Skin of body (tissue), 3 donors: Measurements from ENCODE around the gene PRDM2. TPM values are rescaled to one million over a fixed set of nuclear protein-coding genes. Genes with fewer than 3 reads are reported as not detected.

Experiments used
- DNase-seq: peaks from one replicate; lab custom pipeline; 2025; lab: John Stamatoyannopoulos, UW
- small RNA-seq: library from RNA; depleted of rRNA; stranded (forward); fragments of <200 nt; gene quantifications from one replicate; pipeline ENCODE3, GENCODE V24; 2014; ENCODE audit warnings: low replicate concordance
- total RNA-seq: library from RNA; depleted of rRNA; stranded (reverse); fragments of >200 nt; gene quantifications from one replicate; pipeline ENCODE4 v1.2.3, GENCODE V29; 2014

Gene PRDM2
- total RNA-seq, 1 donor from 2014 or later, result 36.9 TPM

DNA sequence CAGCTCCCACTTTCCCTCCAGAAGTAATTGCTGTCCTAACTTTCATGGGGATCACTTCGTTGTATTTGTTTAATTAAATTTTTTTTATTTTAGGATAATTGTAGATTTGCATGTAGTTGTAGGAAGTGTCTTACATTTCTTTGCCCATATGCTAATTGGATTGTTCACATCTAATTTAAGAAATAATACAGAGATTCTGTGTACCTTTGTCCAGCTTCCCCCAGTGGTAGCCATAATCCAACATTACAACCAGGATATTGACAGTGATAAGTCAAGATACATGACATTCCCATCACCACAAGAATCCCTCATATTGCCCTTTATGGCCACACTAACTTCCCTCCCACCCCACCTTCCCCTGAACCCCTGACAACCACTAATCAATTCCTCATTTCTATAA, 136.6 kb downstream of the PRDM2 start:
- DNase-seq, result no peak

DNA sequence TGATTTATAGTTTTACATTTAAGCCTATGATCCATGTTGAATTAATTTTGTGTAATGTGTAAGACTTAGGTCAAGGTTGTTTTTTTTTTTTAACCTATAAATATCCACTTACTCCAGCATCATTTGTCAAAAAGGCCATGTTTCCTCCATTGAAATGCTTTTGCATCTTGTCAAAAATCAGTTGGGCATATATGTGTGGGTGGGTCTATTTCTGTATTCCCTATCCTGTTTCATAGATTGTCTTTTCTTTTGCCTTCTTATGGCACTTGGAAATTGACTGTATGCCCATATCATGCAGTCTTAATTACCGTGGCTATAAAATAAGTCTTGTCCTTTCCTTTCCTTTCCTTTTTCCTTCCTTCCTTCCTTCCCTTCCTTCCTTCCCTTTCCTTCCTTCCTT, 138.2 kb downstream of the PRDM2 start:
- DNase-seq, result no peak

DNA sequence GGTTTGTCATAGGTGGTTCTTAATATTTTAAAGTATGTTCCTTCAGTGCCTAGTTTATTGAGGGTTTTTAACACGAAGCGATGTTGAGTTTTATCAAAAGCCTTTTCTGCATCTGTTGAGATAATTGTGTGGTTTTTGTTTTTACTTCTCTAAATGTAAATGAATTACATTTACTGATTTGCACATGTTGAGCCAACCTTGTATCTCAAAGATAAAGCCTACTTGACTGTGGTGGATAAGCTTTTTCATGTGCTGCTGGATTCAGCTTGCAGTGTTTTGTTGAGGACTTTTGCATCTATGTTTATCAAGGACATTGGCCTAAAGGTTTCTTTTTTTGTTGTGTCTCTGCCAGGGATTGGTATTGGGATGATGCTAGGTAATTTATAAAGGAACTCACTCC, 142.5 kb downstream of the PRDM2 start:
- no peak for DNase-seq

DNA sequence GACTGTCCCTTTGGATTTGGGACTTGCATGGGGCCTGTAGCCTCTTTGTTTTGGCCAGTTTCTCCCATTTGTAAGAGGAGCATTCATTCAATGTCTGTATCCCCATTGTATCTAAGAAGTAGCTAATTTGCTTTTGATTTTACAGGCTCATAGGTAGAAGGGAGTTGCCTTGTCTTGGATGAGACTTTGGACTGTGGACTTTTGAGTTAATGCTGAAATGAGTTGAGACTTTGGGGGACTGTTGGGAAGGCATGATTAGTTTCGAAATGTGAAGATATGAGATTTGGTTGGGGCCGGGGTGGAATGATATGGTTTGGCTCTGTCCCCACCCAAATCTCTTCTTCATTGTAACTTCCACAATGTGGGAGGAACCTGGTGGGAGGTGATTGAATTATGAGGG, 151.7 kb downstream of the PRDM2 start:
- no peak for DNase-seq

DNA sequence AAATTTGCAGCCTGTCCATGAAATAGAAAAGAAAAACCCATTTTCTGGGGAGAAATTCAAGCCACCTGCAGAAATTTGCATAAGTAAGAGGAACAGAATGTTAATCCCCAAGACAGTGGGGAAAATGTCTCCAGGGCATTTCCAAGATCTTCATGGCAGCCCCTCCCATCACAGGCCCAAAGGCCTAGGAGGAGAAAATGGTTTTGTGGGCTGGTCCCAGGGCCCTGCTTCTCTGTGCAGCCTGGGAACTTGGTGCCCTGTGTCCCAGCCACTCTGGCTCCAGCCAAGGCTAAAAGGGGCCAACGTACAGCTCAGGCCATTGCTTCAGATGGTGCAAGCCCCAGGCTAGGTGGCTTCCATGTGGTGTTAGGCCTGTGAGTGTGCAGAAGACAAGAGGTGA, 155.6 kb downstream of the PRDM2 start:
- no peak for DNase-seq

DNA sequence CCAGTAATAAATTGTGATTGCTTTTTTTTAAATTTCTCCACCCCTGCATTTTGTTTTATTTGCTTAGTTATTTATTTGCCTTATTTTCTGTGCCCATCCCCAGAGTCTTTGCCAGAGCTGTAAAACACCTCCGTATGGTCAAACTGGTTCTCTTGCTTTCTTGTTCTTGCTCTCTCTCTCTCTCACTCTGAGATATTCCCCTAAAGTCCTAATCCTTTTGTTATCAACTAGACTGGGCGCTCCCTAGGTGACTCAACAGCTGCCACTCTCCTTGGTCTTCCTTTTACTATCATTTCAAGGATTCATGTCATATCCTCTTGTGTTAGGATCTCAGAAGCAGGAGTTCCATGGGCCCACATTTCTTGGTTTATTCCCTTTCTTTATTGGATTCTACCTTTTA, 160.0 kb downstream of the PRDM2 start:
- no peak for DNase-seq

DNA sequence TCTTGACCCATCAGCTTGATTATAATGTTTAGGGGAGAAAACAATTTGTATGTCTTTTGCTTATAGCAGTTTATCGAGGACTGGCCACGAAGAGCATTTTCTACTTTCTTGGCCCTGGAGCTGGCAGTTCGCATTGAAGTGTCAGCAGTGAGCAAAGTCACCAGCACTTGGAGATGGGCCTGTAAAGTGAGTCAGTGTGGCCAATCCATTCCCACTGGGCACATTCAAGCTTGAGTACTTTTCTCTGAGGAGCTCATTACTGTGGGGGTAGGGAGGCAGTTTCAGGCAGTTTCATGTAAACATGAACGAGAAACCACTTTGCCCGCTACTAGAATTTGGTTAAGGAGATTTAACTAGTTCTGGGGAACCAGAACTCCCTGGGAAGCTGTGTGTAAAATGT, 164.8 kb downstream of the PRDM2 start:
- no peak for DNase-seq

DNA sequence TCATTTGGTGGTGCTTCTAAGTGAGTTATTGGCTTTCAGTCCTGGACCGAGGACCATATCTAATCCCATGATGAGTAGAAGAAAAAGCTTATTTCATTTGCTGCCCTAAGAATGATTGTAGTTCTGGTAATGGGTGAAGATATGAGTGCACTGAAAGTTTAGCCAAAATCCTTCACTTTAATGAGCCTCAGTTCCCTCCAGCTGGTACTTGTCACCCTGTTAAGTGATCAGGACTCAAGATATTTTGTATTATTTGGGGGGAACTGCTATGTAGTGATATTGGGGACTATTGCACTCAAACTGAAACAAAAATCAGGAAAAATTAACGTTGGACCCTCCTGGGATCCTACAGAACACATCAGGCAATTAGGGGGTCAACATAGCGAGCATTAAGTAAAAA, 165.9 kb downstream of the PRDM2 start:
- DNase-seq, result no peak

DNA sequence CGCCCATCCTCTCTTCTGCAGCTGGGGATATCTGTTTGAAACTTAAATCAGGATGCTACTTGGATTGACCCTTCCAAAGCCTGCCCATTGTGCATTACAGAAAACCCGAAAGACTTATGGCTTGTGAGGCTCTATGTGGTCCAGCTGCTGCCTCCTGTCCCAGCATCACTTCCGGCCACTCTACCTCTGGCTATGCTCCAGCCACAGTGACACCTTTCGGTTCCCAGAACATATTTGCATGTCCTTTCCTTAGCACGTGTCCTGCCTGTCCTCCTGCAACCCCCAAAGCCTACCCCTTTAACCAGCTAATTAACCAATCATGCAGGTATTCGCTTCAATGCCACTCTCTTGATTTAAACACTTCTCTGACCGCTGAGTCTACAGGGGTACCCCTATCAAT, 167.6 kb downstream of the PRDM2 start:
- no peak for DNase-seq

DNA sequence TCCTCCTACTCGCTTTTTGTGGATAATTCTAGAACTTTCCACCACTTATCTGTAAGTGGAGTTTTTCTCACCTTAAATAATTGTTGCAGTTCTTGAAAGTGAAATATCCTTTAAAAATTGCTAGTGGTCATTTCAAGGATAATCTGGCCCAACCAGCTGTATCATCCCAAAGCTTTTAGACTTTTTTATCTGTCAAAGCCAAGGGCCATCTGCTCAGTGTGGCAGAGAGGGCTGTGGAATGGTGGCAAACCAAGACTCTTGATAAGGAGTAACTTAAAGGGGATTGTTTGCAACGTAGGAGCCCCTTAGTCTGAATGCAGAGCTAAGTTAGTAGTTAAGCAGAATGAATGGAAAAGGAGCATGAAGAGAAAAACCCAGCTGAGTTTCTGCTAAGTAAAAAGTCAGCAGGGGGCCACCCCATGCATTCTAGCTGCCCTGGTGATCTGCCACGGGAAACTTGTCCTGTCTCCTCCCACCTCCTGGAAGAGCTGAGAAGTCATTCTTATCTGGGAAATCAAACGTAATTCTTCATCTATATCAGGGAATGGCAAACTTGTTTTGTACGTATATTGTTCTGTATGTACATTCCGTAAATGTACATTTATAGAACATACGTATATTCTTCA, 169.3 kb downstream of the PRDM2 start:
- DNase-seq, result no peak

DNA sequence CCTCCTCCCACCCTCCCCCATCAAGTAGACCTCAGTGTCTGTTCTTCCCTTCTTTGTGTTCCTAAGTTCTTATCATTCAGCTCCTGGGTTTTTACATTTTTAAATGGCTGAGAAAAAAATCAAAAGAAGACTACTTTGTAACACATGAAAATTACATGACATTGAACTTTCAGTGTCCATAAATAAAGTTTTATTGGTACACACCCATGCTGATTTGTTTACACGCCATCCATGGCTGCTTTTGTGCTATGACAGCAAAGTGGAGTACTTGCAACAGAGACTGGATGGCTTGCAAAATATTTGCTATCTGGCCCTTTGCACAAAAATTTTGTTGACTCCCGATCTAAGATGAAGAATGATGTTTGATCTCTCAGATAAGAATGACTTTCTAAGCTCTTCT, 171.4 kb downstream of the PRDM2 start:
- no peak for DNase-seq

DNA sequence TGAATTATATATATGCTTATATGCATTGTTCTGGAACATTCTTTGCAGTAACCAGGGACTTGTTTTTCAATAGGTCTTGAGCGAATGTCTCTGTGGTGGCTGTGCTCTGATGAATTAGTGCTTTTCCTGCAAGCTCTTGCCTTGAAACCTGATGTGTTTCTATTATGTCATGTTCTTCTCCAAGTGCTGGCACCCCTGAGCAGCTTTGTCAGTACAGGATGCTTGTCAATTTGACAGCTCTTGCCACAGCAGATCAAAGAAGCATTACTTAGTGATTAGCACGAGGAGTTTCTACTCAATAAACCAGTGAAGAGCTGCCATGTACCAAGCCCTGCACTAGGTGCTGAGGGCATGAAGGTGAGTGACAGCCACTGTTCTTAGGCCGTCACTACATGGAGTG, 171.9 kb downstream of the PRDM2 start:
- no peak for DNase-seq

DNA sequence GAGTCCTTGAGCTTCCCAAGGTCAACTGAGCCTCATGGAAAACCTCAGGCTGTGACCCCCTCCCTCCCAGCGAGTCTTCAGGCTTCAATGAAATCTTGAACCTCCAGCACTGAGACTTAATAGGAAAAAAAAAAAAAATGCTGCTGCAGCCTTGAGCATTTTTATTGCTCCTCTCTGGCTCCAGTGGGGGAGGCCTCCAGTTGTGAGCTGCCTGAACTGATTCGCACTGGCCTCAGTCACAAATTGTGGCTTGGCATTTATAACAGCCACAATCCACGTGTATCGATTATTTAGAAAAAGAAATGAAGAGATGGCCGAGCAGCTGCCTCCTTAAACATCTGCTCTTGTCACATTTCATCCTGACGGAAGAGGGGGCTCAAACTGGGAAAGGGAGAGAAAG, 173.0 kb downstream of the PRDM2 start:
- no peak for DNase-seq

Small RNA genes within 50 kb of the gene (small RNA-seq; reads per million reads assigned to genes)
- not detected for gene RF00564

Other genes starting within 250 kb of the PRDM2 start
- 1.4 TPM for gene LRRC38, start 186.2 kb upstream of the PRDM2 start, total RNA-seq
- gene PDPN, start 116.4 kb upstream of the PRDM2 start, total RNA-seq, result 5.3 TPM